ENCODE data around the gene SH2B3.

Gene SH2B3

DNA sequence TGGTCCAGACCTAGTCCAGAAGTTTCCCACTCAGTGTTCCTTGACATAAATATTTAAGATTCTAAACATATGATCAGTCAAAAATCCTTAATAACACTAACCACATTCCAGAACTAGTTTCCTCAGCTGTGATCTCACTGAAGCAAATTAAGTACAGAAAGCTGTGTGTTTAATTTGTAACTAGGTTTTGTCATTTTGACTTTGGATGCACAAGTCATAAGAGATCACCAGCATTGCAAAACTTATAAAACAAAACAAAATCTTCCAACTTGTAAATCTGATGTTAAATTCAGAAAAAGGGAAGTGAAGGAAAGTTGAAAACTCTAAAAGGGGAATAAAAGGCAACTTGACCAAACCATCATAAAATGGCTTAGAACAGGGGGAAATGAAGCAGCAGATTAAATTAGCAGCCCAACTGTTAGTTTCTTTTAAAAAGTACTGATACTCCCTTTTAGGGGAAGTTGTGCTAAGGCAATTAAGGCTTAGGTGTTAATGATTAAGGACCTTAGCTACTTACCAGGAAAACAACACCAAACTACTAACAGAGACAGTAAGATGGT lies 56.6 kb downstream of the SH2B3 start:
- ChIA-PET CTCF (interaction anchor here (0.6 kb wide), 1 partner anchor 65 kb away, joined by 3 read pairs; no protein-coding TSS in a partner anchor), POLR2A (no interaction called here)
- TF ChIP-seq SUZ12 (IDR thresholded peaks at IDR 0.05) (no peak), L3MBTL2 (conservative IDR thresholded peaks at IDR 0.05) (no peak), ARNT (IDR thresholded peaks at IDR 0.05) (no peak), FOXA1 (IDR thresholded peaks at IDR 0.05) (no peak), ELF4 (IDR thresholded peaks at IDR 0.05) (no peak), SP1 (IDR thresholded peaks at IDR 0.05) (no peak), NFRKB (IDR thresholded peaks at IDR 0.05) (no peak), CTBP1 (IDR thresholded peaks at IDR 0.05; ENCODE audit: borderline replicate concordance) (no peak)
- no peak for DNase-seq (ENCODE audit: extremely low spot score)

GRCh38 chr12:111467092-111467856 lies 61.6 kb downstream of the SH2B3 start:
- ChIA-PET POLR2A (no interaction called here), CTCF (interaction anchor here (0.8 kb wide), 1 partner anchor 16 kb away, joined by 3 read pairs; no protein-coding TSS in a partner anchor)
- TF ChIP-seq ARNT (IDR thresholded peaks at IDR 0.05) = no peak
- TF ChIP-seq ELF4 (IDR thresholded peaks at IDR 0.05) = no peak
- no peak for TF ChIP-seq L3MBTL2 (conservative IDR thresholded peaks at IDR 0.05)
- no peak for TF ChIP-seq TARDBP (IDR thresholded peaks at IDR 0.05)
- TF ChIP-seq, protein P1, sequence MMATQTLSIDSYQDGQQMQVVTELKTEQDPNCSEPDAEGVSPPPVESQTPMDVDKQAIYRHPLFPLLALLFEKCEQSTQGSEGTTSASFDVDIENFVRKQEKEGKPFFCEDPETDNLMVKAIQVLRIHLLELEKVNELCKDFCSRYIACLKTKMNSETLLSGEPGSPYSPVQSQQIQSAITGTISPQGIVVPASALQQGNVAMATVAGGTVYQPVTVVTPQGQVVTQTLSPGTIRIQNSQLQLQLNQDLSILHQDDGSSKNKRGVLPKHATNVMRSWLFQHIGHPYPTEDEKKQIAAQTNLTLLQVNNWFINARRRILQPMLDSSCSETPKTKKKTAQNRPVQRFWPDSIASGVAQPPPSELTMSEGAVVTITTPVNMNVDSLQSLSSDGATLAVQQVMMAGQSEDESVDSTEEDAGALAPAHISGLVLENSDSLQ (IDR thresholded peaks at IDR 0.05) = no peak
- TF ChIP-seq SP1 (IDR thresholded peaks at IDR 0.05) = no peak
- TF ChIP-seq FOXK2 (IDR thresholded peaks at IDR 0.05) = no peak
- no peak for TF ChIP-seq NFRKB (IDR thresholded peaks at IDR 0.05)
- no peak for DNase-seq (ENCODE audit: extremely low spot score)

DNA sequence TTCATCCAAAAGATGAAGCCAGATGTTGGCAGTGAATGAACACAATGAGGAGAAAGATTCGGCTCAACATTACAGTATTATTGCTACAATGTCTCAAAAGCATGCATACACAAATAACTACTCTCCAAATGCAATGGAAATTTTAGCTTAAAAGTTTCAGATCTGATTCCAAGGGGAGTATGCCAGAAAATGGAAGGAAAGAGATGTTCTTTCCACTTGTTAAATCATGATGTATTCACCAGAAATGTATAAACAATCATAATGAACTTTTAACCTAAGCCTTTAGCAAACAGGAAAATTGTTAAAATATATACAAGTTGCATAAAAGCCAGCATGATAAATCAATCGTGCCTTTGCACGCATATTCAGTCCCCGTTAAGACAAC lies 62.1 kb downstream of the SH2B3 start:
- ChIA-PET POLR2A (no interaction called here), CTCF (interaction anchor here (0.8 kb wide), 1 partner anchor 16 kb away, joined by 3 read pairs; no protein-coding TSS in a partner anchor)
- TF ChIP-seq LEF1 (IDR thresholded peaks at IDR 0.05; ENCODE audit: borderline replicate concordance) = no peak
- no peak for TF ChIP-seq BHLHE40 (IDR thresholded peaks at IDR 0.05; ENCODE audit: borderline replicate concordance)
- no peak for TF ChIP-seq ELF4 (IDR thresholded peaks at IDR 0.05)
- TF ChIP-seq HDGF (IDR thresholded peaks at IDR 0.05; ENCODE audit: borderline replicate concordance) = no peak
- no peak for TF ChIP-seq NFRKB (IDR thresholded peaks at IDR 0.05)
- DNase-seq (ENCODE audit: extremely low spot score) = no peak

DNA sequence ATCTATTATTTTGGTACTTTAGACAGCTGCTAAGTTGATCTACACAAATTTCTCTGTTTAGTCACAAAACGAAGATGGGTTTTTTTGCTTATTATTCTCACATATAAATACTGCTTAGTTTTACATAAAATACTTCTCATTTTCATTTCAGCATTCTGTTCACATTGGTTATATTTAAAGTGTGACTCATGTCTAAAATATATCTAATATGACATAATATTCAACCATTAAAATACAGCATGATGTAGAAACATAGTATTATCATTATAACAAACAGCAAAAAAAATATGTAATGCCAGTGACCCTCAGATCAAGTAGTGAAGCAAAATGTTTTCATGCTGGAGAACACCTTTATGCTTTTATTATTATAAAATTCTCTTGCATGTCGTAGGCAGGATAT lies 63.7 kb downstream of the SH2B3 start:
- CTCF ChIA-PET = no interaction called here
- POLR2A ChIA-PET = no interaction called here
- DNase-seq (ENCODE audit: extremely low spot score) = no peak
- TF ChIP-seq CTBP1 (IDR thresholded peaks at IDR 0.05; ENCODE audit: borderline replicate concordance) (no peak), LEF1 (IDR thresholded peaks at IDR 0.05; ENCODE audit: borderline replicate concordance) (no peak), ELF4 (IDR thresholded peaks at IDR 0.05) (no peak), ARNT (IDR thresholded peaks at IDR 0.05) (no peak), ZNF384 (IDR thresholded peaks at IDR 0.05) (no peak), L3MBTL2 (conservative IDR thresholded peaks at IDR 0.05) (no peak), FOXK2 (IDR thresholded peaks at IDR 0.05) (no peak), NFRKB (IDR thresholded peaks at IDR 0.05) (no peak), HDGF (IDR thresholded peaks at IDR 0.05; ENCODE audit: borderline replicate concordance) (no peak), BHLHE40 (IDR thresholded peaks at IDR 0.05; ENCODE audit: borderline replicate concordance) (no peak), FOXM1 (IDR thresholded peaks at IDR 0.05; ENCODE audit: borderline replicate concordance) (no peak), SP1 (IDR thresholded peaks at IDR 0.05) (no peak), FOXA1 (IDR thresholded peaks at IDR 0.05) (no peak), TARDBP (IDR thresholded peaks at IDR 0.05) (no peak), SUZ12 (IDR thresholded peaks at IDR 0.05) (no peak)
- TF ChIP-seq, protein P1 (IDR thresholded peaks at IDR 0.05) = no peak

- POLR2A ChIA-PET = no interaction called here
Measured at GRCh38 chr12:111471236-111471635, 65.5 kb downstream of the SH2B3 start.

DNA sequence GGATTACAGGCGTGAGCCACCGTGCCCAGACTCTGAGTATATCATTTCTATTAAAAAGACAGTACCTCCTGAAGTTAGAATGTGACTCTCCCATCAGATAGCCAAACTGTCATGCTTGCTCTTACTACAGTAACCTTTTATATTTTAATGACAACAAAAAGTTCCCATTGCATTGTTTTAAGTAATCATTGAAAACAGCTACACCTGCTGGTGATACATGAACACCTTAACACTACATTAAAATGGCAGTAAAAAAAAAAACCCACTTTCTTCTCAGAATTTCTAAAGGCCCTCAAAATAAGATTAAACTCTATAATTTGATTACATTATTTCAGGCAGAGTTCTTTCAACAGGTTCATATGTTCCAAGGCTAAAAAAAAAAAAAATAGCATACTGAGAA lies 76.7 kb downstream of the SH2B3 start:
- no peak for DNase-seq (ENCODE audit: extremely low spot score)
- ChIA-PET POLR2A (no interaction called here), CTCF (interaction anchor here (0.7 kb wide), 2 partner anchors 67 to 87 kb away, joined by 3 to 11 read pairs; no protein-coding TSS in a partner anchor)
- TF ChIP-seq CTBP1 (IDR thresholded peaks at IDR 0.05; ENCODE audit: borderline replicate concordance) (no peak), L3MBTL2 (conservative IDR thresholded peaks at IDR 0.05) (no peak), HDGF (IDR thresholded peaks at IDR 0.05; ENCODE audit: borderline replicate concordance) (no peak), SUZ12 (IDR thresholded peaks at IDR 0.05) (no peak), TARDBP (IDR thresholded peaks at IDR 0.05) (no peak), FOXA1 (IDR thresholded peaks at IDR 0.05) (no peak), SP1 (IDR thresholded peaks at IDR 0.05) (no peak), FOXK2 (IDR thresholded peaks at IDR 0.05) (no peak), ELF4 (IDR thresholded peaks at IDR 0.05) (no peak), NFRKB (IDR thresholded peaks at IDR 0.05) (no peak), LEF1 (IDR thresholded peaks at IDR 0.05; ENCODE audit: borderline replicate concordance) (no peak), FOXM1 (IDR thresholded peaks at IDR 0.05; ENCODE audit: borderline replicate concordance) (no peak), BHLHE40 (IDR thresholded peaks at IDR 0.05; ENCODE audit: borderline replicate concordance) (no peak), ARNT (IDR thresholded peaks at IDR 0.05) (no peak), ZNF384 (IDR thresholded peaks at IDR 0.05) (no peak)
- TF ChIP-seq, protein P1 (IDR thresholded peaks at IDR 0.05) = no peak

More at GRCh38 chr12:111471236-111471635, 65.5 kb downstream of the SH2B3 start:
- CTCF ChIA-PET = no interaction called here
- no peak for DNase-seq (ENCODE audit: extremely low spot score)
- TF ChIP-seq L3MBTL2 (conservative IDR thresholded peaks at IDR 0.05) = no peak
- no peak for TF ChIP-seq TARDBP (IDR thresholded peaks at IDR 0.05)
- TF ChIP-seq FOXA1 (IDR thresholded peaks at IDR 0.05) = no peak
- no peak for TF ChIP-seq SP1 (IDR thresholded peaks at IDR 0.05)

Measured in HEK293T (cell line).